Fibroblast of lung (primary cell): ENCODE data around the gene ZNF277. TPM values are rescaled to one million over a fixed set of nuclear protein-coding genes. Genes with fewer than 3 reads are reported as not detected.

ENCODE experiments used
- DNase-seq, 2 donors: peaks; one replicate each; pipeline versions ENCODE4 v3.0.0 to v3.0.0-alpha.2; 2010; ENCODE audit warnings: low read depth in 2 of 2
- H2AFZ ChIP-seq: 2 replicates; pipeline ENCODE4 v1.5.1; 2012; ENCODE audit warnings: low read length, control low read depth, inconsistent platforms
- H3K27ac ChIP-seq: 2 replicates; pipeline ENCODE4 v1.5.1; 2011; ENCODE audit warnings: low read length, control low read depth; ENCODE audit not compliant: insufficient read depth
- H3K27me3 ChIP-seq: 2 replicates; pipeline ENCODE4 v1.5.1; 2011; ENCODE audit warnings: mild to moderate bottlenecking, low read length; ENCODE audit not compliant: control insufficient read depth, insufficient read depth
- H3K36me3 ChIP-seq: 2 replicates; pipeline ENCODE4 v1.5.1; 2011; ENCODE audit warnings: low read length; ENCODE audit not compliant: control insufficient read depth, insufficient read depth
- H3K4me1 ChIP-seq: 2 replicates; pipeline ENCODE4 v1.5.1; 2011; ENCODE audit warnings: low read length; ENCODE audit not compliant: control insufficient read depth, insufficient read depth; ENCODE audit errors: extremely low read depth
- H3K4me2 ChIP-seq: 2 replicates; pipeline ENCODE4 v1.5.1; 2011; ENCODE audit warnings: low read length, control low read depth; ENCODE audit not compliant: insufficient read depth; ENCODE audit errors: extremely low read depth
- H3K4me3 ChIP-seq, 4 experiments: fragments of 200-600 bp in 1 of 4; sonication (generic) in 1 of 4; replicated peaks in 1 of 4; 2 replicates each; pipeline ENCODE4 v1.5.1; 2011 to 2016; ENCODE audit warnings: low read length in 4 of 4, low read depth in 3 of 4, mild to moderate bottlenecking in 3 of 4, control low read depth in 2 of 4, inconsistent platforms in 1 of 4, mixed read lengths in 1 of 4; ENCODE audit not compliant: insufficient read depth in 1 of 4; ENCODE audit errors: control extremely low read depth in 1 of 4
- H3K79me2 ChIP-seq: 2 replicates; pipeline ENCODE4 v1.5.1; 2012; ENCODE audit warnings: mild to moderate bottlenecking, low read length, inconsistent platforms; ENCODE audit not compliant: control insufficient read depth, insufficient read depth
- H3K9ac ChIP-seq: 2 replicates; pipeline ENCODE4 v1.5.1; 2011; ENCODE audit warnings: mild to moderate bottlenecking, low read length, control low read depth; ENCODE audit not compliant: insufficient read depth
- H3K9me3 ChIP-seq: 2 replicates; pipeline ENCODE4 v1.5.1; 2012; ENCODE audit warnings: low read depth, low read length; ENCODE audit not compliant: control insufficient read depth, insufficient read depth
- H4K20me1 ChIP-seq: 2 replicates; pipeline ENCODE4 v1.5.1; 2011; ENCODE audit warnings: low read length; ENCODE audit not compliant: control insufficient read depth, insufficient read depth; ENCODE audit errors: extremely low read depth
- EZH2 ChIP-seq: IDR thresholded peaks from 2 replicates; pipeline ENCODE4 v1.5.1; 2012; ENCODE audit warnings: low read length, control low read depth, mild to moderate bottlenecking; ENCODE audit errors: missing control alignments
- polyA plus RNA-seq, 2 donors: library from polyadenylated mRNA; depleted of rRNA in 1 of 2; stranded (reverse) in 1 of 2; unstranded in 1 of 2; fragments of >200 nt; gene quantifications; 2 replicates each; pipeline ENCODE4 v1.2.1, GENCODE V29; 2011 to 2012; ENCODE audit warnings: missing spikeins in 1 of 2
- total RNA-seq: library from RNA; depleted of rRNA; stranded (reverse); fragments of >200 nt; gene quantifications from 2 replicates; pipeline ENCODE4 v1.2.1, GENCODE V29; 2014
- TF ChIP-seq, protein P1 (sequence below), 2 donors: IDR thresholded peaks in 1 of 2; conservative IDR thresholded peaks in 1 of 2; 1 replicate in 1 of 2; 2 replicates in 1 of 2; pipeline ENCODE4 v1.5.1; 2011 to 2012; ENCODE audit warnings: low read length in 2 of 2, control low read depth in 1 of 2, inconsistent platforms in 1 of 2, low read depth in 1 of 2, mild to moderate bottlenecking in 1 of 2

The ZNF277 gene
- total and polyA plus RNA-seq, 2 donors (not counting 1 experiment from before 2014, with no cell fraction given) = 23.1 to 66.6 TPM

DNA sequence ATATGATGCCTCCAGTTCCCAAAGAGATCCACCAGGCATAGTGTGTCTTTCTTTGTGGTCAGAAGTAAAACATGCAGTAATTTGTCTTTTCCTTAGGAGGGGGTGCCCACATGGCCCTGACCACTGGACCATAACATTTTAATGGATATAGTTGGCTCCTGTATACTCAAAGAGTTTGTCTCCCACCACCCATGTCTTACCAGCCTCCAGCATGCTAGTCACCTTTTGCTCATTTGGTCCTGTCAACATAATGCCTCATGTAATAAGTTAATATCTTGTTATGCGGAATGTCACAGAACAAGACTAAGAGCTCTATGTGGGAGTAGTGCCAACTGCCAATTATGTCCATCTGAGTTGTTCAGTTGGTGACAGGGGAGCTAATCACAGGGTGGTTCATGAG, 160.4 kb downstream of the ZNF277 start:
- no peaks in the 10 kb centered on the region for H3K36me3 ChIP-seq
- no peaks in the 10 kb centered on the region for H3K79me2 ChIP-seq
- no peaks in the 10 kb centered on the region for H3K4me1 ChIP-seq
- H3K4me3 ChIP-seq = no peak overlapping the region
- no peaks in the 10 kb centered on the region for H3K27me3 ChIP-seq
- no peaks in the 10 kb centered on the region for H4K20me1 ChIP-seq
- H2AFZ ChIP-seq = no peak overlapping the region
- no peak for DNase-seq
- TF ChIP-seq, protein P1, sequence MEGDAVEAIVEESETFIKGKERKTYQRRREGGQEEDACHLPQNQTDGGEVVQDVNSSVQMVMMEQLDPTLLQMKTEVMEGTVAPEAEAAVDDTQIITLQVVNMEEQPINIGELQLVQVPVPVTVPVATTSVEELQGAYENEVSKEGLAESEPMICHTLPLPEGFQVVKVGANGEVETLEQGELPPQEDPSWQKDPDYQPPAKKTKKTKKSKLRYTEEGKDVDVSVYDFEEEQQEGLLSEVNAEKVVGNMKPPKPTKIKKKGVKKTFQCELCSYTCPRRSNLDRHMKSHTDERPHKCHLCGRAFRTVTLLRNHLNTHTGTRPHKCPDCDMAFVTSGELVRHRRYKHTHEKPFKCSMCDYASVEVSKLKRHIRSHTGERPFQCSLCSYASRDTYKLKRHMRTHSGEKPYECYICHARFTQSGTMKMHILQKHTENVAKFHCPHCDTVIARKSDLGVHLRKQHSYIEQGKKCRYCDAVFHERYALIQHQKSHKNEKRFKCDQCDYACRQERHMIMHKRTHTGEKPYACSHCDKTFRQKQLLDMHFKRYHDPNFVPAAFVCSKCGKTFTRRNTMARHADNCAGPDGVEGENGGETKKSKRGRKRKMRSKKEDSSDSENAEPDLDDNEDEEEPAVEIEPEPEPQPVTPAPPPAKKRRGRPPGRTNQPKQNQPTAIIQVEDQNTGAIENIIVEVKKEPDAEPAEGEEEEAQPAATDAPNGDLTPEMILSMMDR (conservative IDR thresholded peaks at IDR 0.05 in 1 of 2, IDR thresholded peaks at IDR 0.05 in 1 of 2; ENCODE audit: low read depth in 1 of 2, low read length in 2 of 2) = no peak
- TF ChIP-seq EZH2 = no peak
- no peak overlapping the region for H3K27ac ChIP-seq
- no peak overlapping the region for H3K9ac ChIP-seq
- no peaks in the 10 kb centered on the region for H3K9me3 ChIP-seq
- no peak overlapping the region for H3K4me2 ChIP-seq

DNA sequence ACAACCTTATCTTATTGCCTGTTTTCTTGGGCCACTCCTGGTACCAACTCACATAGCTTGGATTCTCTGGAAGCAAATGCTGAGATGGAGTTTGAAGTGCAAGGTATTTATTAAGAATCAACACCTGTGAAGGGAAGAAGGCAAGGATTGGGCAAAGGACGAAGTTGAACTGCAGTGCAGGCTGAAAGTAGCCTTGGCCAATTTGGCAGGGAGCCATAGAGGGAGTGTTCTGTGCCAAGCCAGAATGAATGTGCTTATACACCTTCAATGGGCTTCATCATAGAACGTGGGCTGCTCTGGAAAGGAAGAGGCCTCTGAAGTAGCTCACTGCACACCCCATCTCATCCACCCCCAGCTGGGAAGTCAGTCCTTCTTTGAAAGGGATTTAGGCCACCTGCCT, 163.9 kb downstream of the ZNF277 start:
- TF ChIP-seq EZH2 = no peak
- TF ChIP-seq, protein P1 (conservative IDR thresholded peaks at IDR 0.05 in 1 of 2, IDR thresholded peaks at IDR 0.05 in 1 of 2; ENCODE audit: low read depth in 1 of 2, low read length in 2 of 2) = no peak
- Histone ChIP-seq H3K27me3 (no peaks in the 10 kb centered on the region), H3K79me2 (no peaks in the 10 kb centered on the region), H3K36me3 (no peaks in the 10 kb centered on the region), H2AFZ (no peak overlapping the region), H3K9me3 (no peaks in the 10 kb centered on the region), H3K27ac (no peak overlapping the region), H3K9ac (no peak overlapping the region), H3K4me1 (no peaks in the 10 kb centered on the region), H3K4me2 (no peak overlapping the region), H3K4me3 (no peak overlapping the region), H4K20me1 (no peaks in the 10 kb centered on the region)
- no peak for DNase-seq

DNA sequence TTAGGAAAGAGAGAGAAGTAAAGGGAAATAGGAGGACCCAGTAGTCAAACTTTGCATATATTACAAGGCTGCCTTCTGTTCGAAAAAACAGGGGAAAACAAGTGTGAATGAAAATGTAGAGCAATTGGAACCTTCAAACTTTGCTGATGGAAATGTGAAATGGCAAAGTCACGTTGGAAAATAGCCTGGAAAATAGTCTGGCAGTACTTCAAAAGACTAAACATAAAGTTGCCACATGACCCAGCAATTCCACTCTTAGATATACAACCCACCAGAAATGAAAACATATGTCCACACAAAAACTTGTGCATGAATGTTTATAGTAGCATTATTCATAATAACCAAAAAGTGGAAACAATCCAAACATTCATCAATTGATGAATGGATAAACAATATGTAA, 165.2 kb downstream of the ZNF277 start:
- peak in 1 of 2 donors; percentile 84 for DNase-seq
- Histone ChIP-seq H2AFZ (no peak overlapping the region), H3K9me3 (no peaks in the 10 kb centered on the region), H3K27ac (no peak overlapping the region), H3K79me2 (no peaks in the 10 kb centered on the region), H4K20me1 (no peaks in the 10 kb centered on the region), H3K9ac (no peak overlapping the region), H3K4me3 (no peak overlapping the region), H3K27me3 (no peaks in the 10 kb centered on the region), H3K36me3 (no peaks in the 10 kb centered on the region), H3K4me2 (no peak overlapping the region), H3K4me1 (no peaks in the 10 kb centered on the region)
- no peak for TF ChIP-seq EZH2
- TF ChIP-seq, protein P1 (conservative IDR thresholded peaks at IDR 0.05 in 1 of 2, IDR thresholded peaks at IDR 0.05 in 1 of 2; ENCODE audit: low read depth in 1 of 2, low read length in 2 of 2) = no peak
